ENCODE data around the gene FBLN5. TPM values are rescaled to one million over a fixed set of nuclear protein-coding genes. Genes with fewer than 3 reads are reported as not detected.

The FBLN5 gene
- total and polyA plus RNA-seq, 2 donors (not counting 1 experiment from before 2014, with no cell fraction given) = 33.4 to 47.5 TPM

DNA sequence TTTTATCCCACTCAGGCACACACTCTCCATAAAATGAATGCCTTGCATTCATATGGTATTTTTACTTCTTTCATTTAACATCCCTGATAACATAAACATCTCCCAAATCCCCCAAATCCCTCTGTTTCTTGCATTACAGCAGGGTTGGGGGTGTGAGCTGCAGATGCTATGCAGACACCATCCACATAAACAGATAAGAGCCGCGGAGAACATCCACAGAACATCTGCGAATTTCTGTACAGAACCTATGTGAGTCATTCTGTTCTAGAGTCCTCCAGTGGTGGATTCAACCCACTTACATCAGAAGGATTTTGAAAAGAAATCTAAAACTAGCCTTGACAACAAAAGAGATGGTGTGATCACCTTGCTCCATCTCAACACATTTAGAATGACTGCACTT, 20.3 kb downstream of the FBLN5 start:
- Histone ChIP-seq H2AFZ (ENCODE audit: low read length) (no peak overlapping the region), H4K20me1 (ENCODE audit: control insufficient read depth, extremely low read depth, insufficient read depth, low read length) (no peaks in the 10 kb centered on the region), H3K9me3 (ENCODE audit: control insufficient read depth, insufficient read depth, low read depth, low read length) (no peaks in the 10 kb centered on the region), H3K79me2 (ENCODE audit: control insufficient read depth, insufficient read depth, low read length) (no peaks in the 10 kb centered on the region), H3K4me1 (ENCODE audit: control insufficient read depth, extremely low read depth, insufficient read depth, low read length) (no peaks in the 10 kb centered on the region), H3K36me3 (ENCODE audit: control insufficient read depth, insufficient read depth, low read length) (peaks cover 4% of the 10 kb centered on the region), H3K4me3 (replicated peaks in 1 of 4; ENCODE audit: control extremely low read depth in 1 of 4, insufficient read depth in 1 of 4, low read depth in 3 of 4, low read length in 4 of 4) (no peak overlapping the region), H3K9ac (ENCODE audit: insufficient read depth, low read length) (no peak overlapping the region), H3K4me2 (ENCODE audit: extremely low read depth, insufficient read depth, low read length) (no peak overlapping the region), H3K27me3 (ENCODE audit: control insufficient read depth, insufficient read depth, low read length) (no peaks in the 10 kb centered on the region), H3K27ac (ENCODE audit: insufficient read depth, low read length) (no peak overlapping the region)
- TF ChIP-seq, protein P1, sequence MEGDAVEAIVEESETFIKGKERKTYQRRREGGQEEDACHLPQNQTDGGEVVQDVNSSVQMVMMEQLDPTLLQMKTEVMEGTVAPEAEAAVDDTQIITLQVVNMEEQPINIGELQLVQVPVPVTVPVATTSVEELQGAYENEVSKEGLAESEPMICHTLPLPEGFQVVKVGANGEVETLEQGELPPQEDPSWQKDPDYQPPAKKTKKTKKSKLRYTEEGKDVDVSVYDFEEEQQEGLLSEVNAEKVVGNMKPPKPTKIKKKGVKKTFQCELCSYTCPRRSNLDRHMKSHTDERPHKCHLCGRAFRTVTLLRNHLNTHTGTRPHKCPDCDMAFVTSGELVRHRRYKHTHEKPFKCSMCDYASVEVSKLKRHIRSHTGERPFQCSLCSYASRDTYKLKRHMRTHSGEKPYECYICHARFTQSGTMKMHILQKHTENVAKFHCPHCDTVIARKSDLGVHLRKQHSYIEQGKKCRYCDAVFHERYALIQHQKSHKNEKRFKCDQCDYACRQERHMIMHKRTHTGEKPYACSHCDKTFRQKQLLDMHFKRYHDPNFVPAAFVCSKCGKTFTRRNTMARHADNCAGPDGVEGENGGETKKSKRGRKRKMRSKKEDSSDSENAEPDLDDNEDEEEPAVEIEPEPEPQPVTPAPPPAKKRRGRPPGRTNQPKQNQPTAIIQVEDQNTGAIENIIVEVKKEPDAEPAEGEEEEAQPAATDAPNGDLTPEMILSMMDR (conservative IDR thresholded peaks at IDR 0.05 in 1 of 2, IDR thresholded peaks at IDR 0.05 in 1 of 2; ENCODE audit: low read depth in 1 of 2, low read length in 2 of 2) = no peak
- TF ChIP-seq EZH2 (IDR thresholded peaks at IDR 0.05; ENCODE audit: low read length, missing control alignments) = no peak
- no peak for DNase-seq (ENCODE audit: low read depth in 2 of 2)

DNA sequence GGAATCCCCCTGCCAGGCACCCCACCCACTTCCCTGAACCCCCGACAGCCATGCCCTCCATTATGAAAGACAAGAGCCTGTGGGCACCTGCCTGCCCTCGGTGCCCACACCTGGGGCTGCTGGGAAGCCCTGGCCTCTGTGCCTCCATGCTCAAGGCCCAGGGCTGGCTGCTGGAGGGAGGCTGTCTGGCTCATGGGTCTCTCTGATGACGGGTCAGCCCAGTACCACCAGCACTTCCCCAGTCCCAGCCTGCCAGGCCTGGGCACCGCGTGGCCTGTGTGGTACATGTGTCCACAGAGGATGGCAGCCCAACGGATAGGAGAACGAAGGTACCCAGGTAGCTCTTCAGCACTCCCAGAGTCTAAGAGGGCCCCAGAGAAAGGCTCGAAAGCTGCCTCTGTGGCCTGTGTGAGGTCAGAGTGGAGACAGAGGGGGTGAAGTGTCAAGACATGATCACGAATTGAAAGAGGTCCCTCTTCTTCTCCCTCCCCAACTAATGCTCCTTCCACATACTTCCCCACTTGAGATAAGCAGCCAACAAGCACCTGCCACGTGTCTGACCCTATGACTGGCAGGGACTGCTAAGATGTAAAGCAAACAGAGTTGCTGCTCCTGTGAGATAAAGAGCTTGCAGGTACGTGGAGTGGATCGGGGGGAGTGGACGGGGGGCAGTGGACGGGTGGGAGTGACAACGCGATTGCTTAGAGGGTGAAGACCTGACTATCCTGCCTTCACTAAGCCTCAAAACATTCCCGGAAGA, 21.2 kb downstream of the FBLN5 start:
- TF ChIP-seq, protein P1 (conservative IDR thresholded peaks at IDR 0.05 in 1 of 2, IDR thresholded peaks at IDR 0.05 in 1 of 2; ENCODE audit: low read depth in 1 of 2, low read length in 2 of 2) = no peak
- TF ChIP-seq EZH2 (IDR thresholded peaks at IDR 0.05; ENCODE audit: low read length, missing control alignments) = no peak

DNA sequence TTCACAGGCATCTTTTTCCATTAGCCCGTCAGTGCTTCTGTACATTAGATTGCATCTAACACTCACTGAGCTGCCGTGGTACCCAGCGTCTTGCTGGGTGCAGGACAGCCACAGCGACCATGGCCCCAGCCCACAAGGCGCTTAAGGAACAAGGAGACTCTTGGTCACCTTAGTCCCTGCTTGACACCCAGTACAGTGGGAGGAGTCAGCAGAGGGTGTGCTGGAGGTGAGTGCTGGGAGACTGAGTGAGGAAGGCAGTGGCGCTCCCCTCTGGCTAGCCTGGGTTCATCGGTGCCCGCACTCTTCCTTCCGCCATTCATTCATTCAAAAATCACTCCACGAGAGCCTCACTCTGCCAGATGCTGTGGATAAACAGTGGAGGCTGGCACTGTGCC, 21.8 kb downstream of the FBLN5 start:
- Histone ChIP-seq H3K4me1 (ENCODE audit: control insufficient read depth, extremely low read depth, insufficient read depth, low read length) (no peaks in the 10 kb centered on the region), H3K9me3 (ENCODE audit: control insufficient read depth, insufficient read depth, low read depth, low read length) (no peaks in the 10 kb centered on the region), H3K36me3 (ENCODE audit: control insufficient read depth, insufficient read depth, low read length) (peaks cover 2% of the 10 kb centered on the region), H3K27ac (ENCODE audit: insufficient read depth, low read length) (no peak overlapping the region), H3K9ac (ENCODE audit: insufficient read depth, low read length) (no peak overlapping the region), H3K4me3 (replicated peaks in 1 of 4; ENCODE audit: control extremely low read depth in 1 of 4, insufficient read depth in 1 of 4, low read depth in 3 of 4, low read length in 4 of 4) (no peak overlapping the region), H3K79me2 (ENCODE audit: control insufficient read depth, insufficient read depth, low read length) (no peaks in the 10 kb centered on the region), H4K20me1 (ENCODE audit: control insufficient read depth, extremely low read depth, insufficient read depth, low read length) (no peaks in the 10 kb centered on the region), H2AFZ (ENCODE audit: low read length) (no peak overlapping the region), H3K27me3 (ENCODE audit: control insufficient read depth, insufficient read depth, low read length) (no peaks in the 10 kb centered on the region), H3K4me2 (ENCODE audit: extremely low read depth, insufficient read depth, low read length) (no peak overlapping the region)
- DNase-seq (ENCODE audit: low read depth in 2 of 2) = no peak
- TF ChIP-seq EZH2 (IDR thresholded peaks at IDR 0.05; ENCODE audit: low read length, missing control alignments) = no peak
- TF ChIP-seq, protein P1 (conservative IDR thresholded peaks at IDR 0.05 in 1 of 2, IDR thresholded peaks at IDR 0.05 in 1 of 2; ENCODE audit: low read depth in 1 of 2, low read length in 2 of 2) = no peak

More for the DNA sequence above, 21.2 kb downstream of the FBLN5 start:
- Histone ChIP-seq H3K9ac (ENCODE audit: insufficient read depth, low read length) (no peak overlapping the region), H2AFZ (ENCODE audit: low read length) (no peak overlapping the region), H3K9me3 (ENCODE audit: control insufficient read depth, insufficient read depth, low read depth, low read length) (no peaks in the 10 kb centered on the region), H3K4me3 (replicated peaks in 1 of 4; ENCODE audit: control extremely low read depth in 1 of 4, insufficient read depth in 1 of 4, low read depth in 3 of 4, low read length in 4 of 4) (no peak overlapping the region), H3K27ac (ENCODE audit: insufficient read depth, low read length) (no peak overlapping the region), H3K4me1 (ENCODE audit: control insufficient read depth, extremely low read depth, insufficient read depth, low read length) (no peaks in the 10 kb centered on the region), H3K79me2 (ENCODE audit: control insufficient read depth, insufficient read depth, low read length) (no peaks in the 10 kb centered on the region), H3K36me3 (ENCODE audit: control insufficient read depth, insufficient read depth, low read length) (peaks cover 2% of the 10 kb centered on the region), H3K27me3 (ENCODE audit: control insufficient read depth, insufficient read depth, low read length) (no peaks in the 10 kb centered on the region), H3K4me2 (ENCODE audit: extremely low read depth, insufficient read depth, low read length) (no peak overlapping the region), H4K20me1 (ENCODE audit: control insufficient read depth, extremely low read depth, insufficient read depth, low read length) (no peaks in the 10 kb centered on the region)
- DNase-seq (ENCODE audit: low read depth in 2 of 2) = no peak

Measured in fibroblast of lung (primary cell).